Type B pancreatic cell (in vitro differentiated cells): ENCODE data around the gene PITPNC1. TPM values are rescaled to one million over a fixed set of nuclear protein-coding genes. Genes with fewer than 3 reads are reported as not detected.

Source experiments
- DNase-seq: peaks from one replicate; pipeline ENCODE4 v3.0.0; 2021; ENCODE audit warnings: mixed read lengths; ENCODE audit not compliant: unreplicated experiment; ENCODE audit errors: extremely low spot score
- H3K27ac Mint-ChIP-seq: 2 replicates; pipeline ENCODE4 v1.8.0; 2021; ENCODE audit warnings: mild to moderate bottlenecking, mixed read lengths
- H3K27me3 Mint-ChIP-seq: 2 replicates; pipeline ENCODE4 v1.8.0; 2021; ENCODE audit warnings: mixed read lengths
- H3K36me3 Mint-ChIP-seq: 2 replicates; pipeline ENCODE4 v1.8.0; 2021; ENCODE audit warnings: mixed read lengths
- H3K4me1 Mint-ChIP-seq: one replicate; pipeline ENCODE4 v1.8.0; 2021; ENCODE audit warnings: mixed read lengths; ENCODE audit not compliant: unreplicated experiment
- H3K4me3 Mint-ChIP-seq: 2 replicates; pipeline ENCODE4 v1.8.0; 2021; ENCODE audit warnings: mild to moderate bottlenecking, mixed read lengths
- H3K9me3 Mint-ChIP-seq: 2 replicates; pipeline ENCODE4 v1.8.0; 2021; ENCODE audit warnings: mixed read lengths
- CTCF ChIP-seq: fragments of 200-600 bp; sonication (generic); conservative IDR thresholded peaks from 2 replicates; pipeline ENCODE4 v1.5.0; 2021; ENCODE audit warnings: antibody characterized with exemption, mild to moderate bottlenecking
- total RNA-seq: library from RNA; stranded (reverse); gene quantifications from 2 replicates; pipeline ENCODE4 v1.2.1, GENCODE V29; 2021; ENCODE audit warnings: low replicate concordance

The PITPNC1 gene
- total RNA-seq, 1 donor from 2014 or later = 18.7 TPM

- Mint-ChIP-seq H3K4me1 (peaks cover 15% of the 10 kb centered on the region), H3K9me3 (no peaks in the 10 kb centered on the region), H3K4me3 (no peak overlapping the region), H3K27ac (no peak overlapping the region), H3K27me3 (peaks cover 9% of the 10 kb centered on the region), H3K36me3 (peaks cover 3% of the 10 kb centered on the region)
- DNase-seq = no peak
- TF ChIP-seq CTCF = no peak
Measured at GRCh38 chr17:67633751-67634211, 256.7 kb downstream of the PITPNC1 start.

- Mint-ChIP-seq H3K4me1 (peaks cover 25% of the 10 kb centered on the region), H3K27me3 (peaks cover 9% of the 10 kb centered on the region), H3K4me3 (no peak overlapping the region), H3K27ac (no peak overlapping the region), H3K36me3 (peaks cover 3% of the 10 kb centered on the region), H3K9me3 (no peaks in the 10 kb centered on the region)
- no peak for TF ChIP-seq CTCF
- no peak for DNase-seq
Measured at GRCh38 chr17:67635681-67636080, 258.6 kb downstream of the PITPNC1 start.

- no peak overlapping the region for H3K4me3 Mint-ChIP-seq
- peaks cover 9% of the 10 kb centered on the region for H3K27me3 Mint-ChIP-seq
- H3K27ac Mint-ChIP-seq = no peak overlapping the region
- DNase-seq = no peak
- no peaks in the 10 kb centered on the region for H3K9me3 Mint-ChIP-seq
- no peak for TF ChIP-seq CTCF
- peaks cover 3% of the 10 kb centered on the region for H3K36me3 Mint-ChIP-seq
- H3K4me1 Mint-ChIP-seq = peaks cover 25% of the 10 kb centered on the region
Measured at GRCh38 chr17:67636312-67636711, 259.2 kb downstream of the PITPNC1 start.

GRCh38 chr17:67636834-67637520 is 259.9 kb downstream of the PITPNC1 start:
- Mint-ChIP-seq H3K27ac (no peak overlapping the region), H3K27me3 (peaks cover 5% of the 10 kb centered on the region), H3K36me3 (peaks cover 3% of the 10 kb centered on the region), H3K4me1 (peaks cover 25% of the 10 kb centered on the region), H3K9me3 (no peaks in the 10 kb centered on the region), H3K4me3 (no peak overlapping the region)
- DNase-seq = no peak
- TF ChIP-seq CTCF = no peak

- H3K9me3 Mint-ChIP-seq = no peaks in the 10 kb centered on the region
- peaks cover 25% of the 10 kb centered on the region for H3K4me1 Mint-ChIP-seq
- no peak for DNase-seq
- no peak for TF ChIP-seq CTCF
- H3K4me3 Mint-ChIP-seq = no peak overlapping the region
- H3K27me3 Mint-ChIP-seq = peaks cover 4% of the 10 kb centered on the region
- no peak overlapping the region for H3K27ac Mint-ChIP-seq
- peaks cover 3% of the 10 kb centered on the region for H3K36me3 Mint-ChIP-seq
Measured at GRCh38 chr17:67637901-67638641, 261.0 kb downstream of the PITPNC1 start.
